PC-3 (cell line): ENCODE results near the gene CYP2E1. TPM values are rescaled to one million over a fixed set of nuclear protein-coding genes. Genes with fewer than 3 reads are reported as not detected.

ENCODE experiments used
- ATAC-seq: fragments of 200-7000 bp; cut with Tn5 transposase; 2 replicates; pipeline ENCODE4 v1.9.1; 2020; ENCODE audit warnings: mild to moderate bottlenecking, moderate library complexity
- BruUV-seq: library from RNA; stranded (reverse); fragments of 400-500 nt; replicated peaks from 2 replicates; lab custom pipeline; 2021; lab: Mats Ljungman, UMichigan
- CTCF ChIA-PET: fragments of 300-600 bp; sonication (Branson Sonifier 250); formaldehyde crosslinking; loops from one replicate; lab custom pipeline; 2022; ENCODE audit warnings: antibody characterized with exemption; lab: Charles Lee
- POLR2A ChIA-PET: fragments of 300-600 bp; sonication (Branson Sonifier 250); formaldehyde crosslinking; loops from one replicate; lab custom pipeline; 2022; ENCODE audit warnings: antibody characterized with exemption; ENCODE audit not compliant: unreplicated experiment; lab: Charles Lee
- DNase-seq: peaks from one replicate; pipeline ENCODE4 v3.0.0-alpha.2; 2015
- H2AFZ ChIP-seq: fragments of 300-600 bp; sonication (generic); 2 replicates; pipeline ENCODE4 v1.6.0; 2016; ENCODE audit warnings: antibody characterized with exemption, low read length
- H3F3A ChIP-seq: fragments of 300-600 bp; sonication (generic); one replicate; pipeline ENCODE4 v1.6.0; 2017; ENCODE audit warnings: antibody characterized with exemption, low read length, control low read depth, mild to moderate bottlenecking; ENCODE audit not compliant: unreplicated experiment
- H3K27ac ChIP-seq: fragments of 300-600 bp; sonication (generic); 2 replicates; pipeline ENCODE4 v1.5.1; 2016; ENCODE audit warnings: mild to moderate bottlenecking, low read length
- H3K27me3 ChIP-seq: fragments of 300-600 bp; sonication (generic); 2 replicates; pipeline ENCODE4 v1.6.1; 2016; ENCODE audit warnings: low read length, mixed read lengths
- H3K36me3 ChIP-seq: fragments of 300-600 bp; sonication (generic); 2 replicates; pipeline ENCODE4 v1.6.1; 2016; ENCODE audit warnings: low read depth, mixed run types, low read length, mixed read lengths
- H3K4me1 ChIP-seq: fragments of 300-600 bp; sonication (generic); 2 replicates; pipeline ENCODE4 v1.5.1; 2016; ENCODE audit warnings: low read length; ENCODE audit not compliant: insufficient read depth
- H3K4me2 ChIP-seq: fragments of 300-600 bp; sonication (generic); 2 replicates; pipeline ENCODE4 v1.6.0; 2016; ENCODE audit warnings: low read length
- H3K4me3 ChIP-seq: fragments of 300-600 bp; sonication (generic); 2 replicates; pipeline ENCODE4 v1.5.1; 2016; ENCODE audit warnings: mild to moderate bottlenecking, low read length, mixed read lengths
- H3K79me2 ChIP-seq: fragments of 300-600 bp; sonication (generic); 2 replicates; pipeline ENCODE4 v1.6.1; 2017; ENCODE audit warnings: low read length, mixed read lengths
- H3K9ac ChIP-seq: fragments of 300-600 bp; sonication (generic); 2 replicates; pipeline ENCODE4 v1.6.0; 2016; ENCODE audit warnings: mild to moderate bottlenecking, low read length
- H3K9me2 ChIP-seq: fragments of 300-600 bp; sonication (generic); replicated peaks from 2 replicates; pipeline ENCODE4 v1.6.1; 2016; ENCODE audit warnings: mixed run types, low read length, mixed read lengths
- H3K9me3 ChIP-seq: fragments of 300-600 bp; sonication (generic); 2 replicates; pipeline ENCODE4 v1.6.1; 2016; ENCODE audit warnings: low read length, mixed read lengths
- H4K20me1 ChIP-seq: fragments of 300-600 bp; sonication (generic); 2 replicates; pipeline ENCODE4 v1.6.1; 2016; ENCODE audit warnings: low read length, mixed read lengths
- CTCF ChIP-seq: fragments of 300-600 bp; sonication (generic); conservative IDR thresholded peaks from 2 replicates; pipeline ENCODE4 v1.5.1; 2017; ENCODE audit warnings: antibody characterized with exemption, low read depth, mild to moderate bottlenecking, low read length
- EZH2 ChIP-seq: fragments of 300-600 bp; sonication (generic); IDR thresholded peaks from one replicate; pipeline ENCODE4 v1.6.1; 2017; ENCODE audit warnings: antibody characterized with exemption, mild to moderate bottlenecking, low read length; ENCODE audit not compliant: unreplicated experiment
- EZH2phosphoT487 ChIP-seq: fragments of 300-600 bp; sonication (generic); IDR thresholded peaks from 2 replicates; pipeline ENCODE4 v1.6.1; 2018; ENCODE audit warnings: mild to moderate bottlenecking, antibody characterized with exemption, low read length, borderline replicate concordance
- intact Hi-C: fragments of 100-400 bp; cut with micrococcal nuclease; formaldehyde crosslinking; loops from 2 replicates; pipeline ENCODE4 v1.9.0; 2023
- total RNA-seq: library from RNA; depleted of rRNA; stranded (reverse); fragments of >200 nt; gene quantifications from 2 replicates; pipeline ENCODE4 v1.2.3, GENCODE V29; 2014

CYP2E1 gene
- total RNA-seq, 1 experiment from 2014 or later = 4.2 TPM

GRCh38 chr10:133554600-133554999 lies 27.4 kb downstream of the CYP2E1 start:
- Histone ChIP-seq H3K4me1 (no peaks in the 10 kb centered on the region), H3K79me2 (no peaks in the 10 kb centered on the region), H3K9ac (no peak overlapping the region), H3K27ac (no peak overlapping the region), H3F3A (no peaks in the 10 kb centered on the region), H4K20me1 (no peaks in the 10 kb centered on the region), H3K9me2 (no peaks in the 10 kb centered on the region), H2AFZ (no peak overlapping the region), H3K27me3 (peaks cover 17% of the 10 kb centered on the region; the same call in 1 of the 2 replicates), H3K4me2 (no peak overlapping the region), H3K9me3 (no peaks in the 10 kb centered on the region), H3K4me3 (no peak overlapping the region), H3K36me3 (no peaks in the 10 kb centered on the region)
- POLR2A ChIA-PET = no interaction called here
- intact Hi-C loops = no loop called here
- ATAC-seq = no peak
- DNase-seq = no peak
- CTCF ChIA-PET = no interaction called here
- TF ChIP-seq CTCF = no peak
- no peak for TF ChIP-seq EZH2phosphoT487
- TF ChIP-seq EZH2 = no peak
- BruUV-seq = no TSS peak

DNA sequence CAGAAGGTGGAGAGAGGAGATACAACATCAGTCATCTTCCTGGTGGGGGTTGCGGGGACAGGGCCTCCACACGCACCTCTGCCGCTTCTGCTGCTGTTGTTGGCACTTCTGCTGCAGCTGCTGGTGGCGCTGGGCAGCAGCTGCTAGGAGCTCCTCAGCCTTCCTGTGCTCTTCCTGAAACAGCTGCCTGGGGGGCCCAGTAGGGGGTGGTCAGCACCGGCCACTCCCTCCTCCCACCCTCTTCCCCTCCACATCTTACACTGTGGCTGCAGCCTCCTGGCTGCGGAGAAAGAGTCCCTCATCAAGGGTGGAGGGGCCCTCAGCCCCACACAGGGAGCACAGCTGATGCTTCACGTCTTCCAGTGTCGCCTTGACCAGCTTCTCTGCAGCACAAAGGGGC lies 28.4 kb downstream of the CYP2E1 start:
- Histone ChIP-seq H3F3A (no peaks in the 10 kb centered on the region), H3K79me2 (no peaks in the 10 kb centered on the region), H4K20me1 (no peaks in the 10 kb centered on the region), H3K36me3 (no peaks in the 10 kb centered on the region), H2AFZ (no peak overlapping the region), H3K9ac (no peak overlapping the region), H3K27me3 (peaks cover 17% of the 10 kb centered on the region; the same call in 1 of the 2 replicates), H3K9me3 (no peaks in the 10 kb centered on the region), H3K9me2 (no peaks in the 10 kb centered on the region), H3K4me1 (no peaks in the 10 kb centered on the region), H3K4me2 (no peak overlapping the region), H3K4me3 (no peak overlapping the region), H3K27ac (no peak overlapping the region)
- ChIA-PET CTCF (no interaction called here), POLR2A (no interaction called here)
- ATAC-seq (no peak), DNase-seq (no peak)
- no TSS peak for BruUV-seq
- intact Hi-C loops = no loop called here
- TF ChIP-seq EZH2 = no peak
- TF ChIP-seq CTCF = no peak
- TF ChIP-seq EZH2phosphoT487 = no peak

DNA sequence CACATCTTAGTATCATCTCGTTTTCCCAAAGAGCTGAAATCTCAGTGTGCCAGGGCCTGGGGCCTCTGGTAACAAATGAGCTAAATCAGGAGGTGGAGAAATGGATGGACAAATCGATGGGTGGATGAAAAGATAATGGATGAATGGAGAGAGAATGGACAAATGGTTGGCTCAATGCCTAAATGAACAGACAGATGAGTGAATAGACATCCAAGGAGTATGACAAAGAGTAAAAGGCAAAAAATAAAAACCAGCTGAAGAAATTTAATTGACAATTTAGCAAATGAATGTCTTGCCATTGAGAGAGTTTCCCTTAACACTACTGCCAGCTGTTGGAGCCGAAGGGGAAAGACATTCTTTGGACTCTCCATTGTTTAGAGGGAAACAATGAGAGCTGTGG lies 30.2 kb downstream of the CYP2E1 start:
- no peak overlapping the region for H3K27ac ChIP-seq
- no peak for ATAC-seq
- ChIA-PET POLR2A (no interaction called here), CTCF (no interaction called here)
- H3K27me3 ChIP-seq = peaks cover 22% of the 10 kb centered on the region; the same call in 1 of the 2 replicates
- no peak overlapping the region for H2AFZ ChIP-seq
- no peak for DNase-seq
- no TSS peak for BruUV-seq
- H3K4me1 ChIP-seq = no peaks in the 10 kb centered on the region
- no peaks in the 10 kb centered on the region for H3K9me3 ChIP-seq
- TF ChIP-seq EZH2 (no peak), CTCF (peak; percentile 27; the same call in 1 of the 2 replicates)
- H3K4me3 ChIP-seq = no peak overlapping the region
- H3F3A ChIP-seq = no peaks in the 10 kb centered on the region
- intact Hi-C loops = no loop called here
- H3K9ac ChIP-seq = no peak overlapping the region
- no peaks in the 10 kb centered on the region for H3K36me3 ChIP-seq
- no peak overlapping the region for H3K4me2 ChIP-seq
- H3K9me2 ChIP-seq = no peaks in the 10 kb centered on the region
- no peaks in the 10 kb centered on the region for H3K79me2 ChIP-seq
- H4K20me1 ChIP-seq = no peaks in the 10 kb centered on the region
